ENCODE measurements around the gene TEX11.

TEX11 gene

DNA sequence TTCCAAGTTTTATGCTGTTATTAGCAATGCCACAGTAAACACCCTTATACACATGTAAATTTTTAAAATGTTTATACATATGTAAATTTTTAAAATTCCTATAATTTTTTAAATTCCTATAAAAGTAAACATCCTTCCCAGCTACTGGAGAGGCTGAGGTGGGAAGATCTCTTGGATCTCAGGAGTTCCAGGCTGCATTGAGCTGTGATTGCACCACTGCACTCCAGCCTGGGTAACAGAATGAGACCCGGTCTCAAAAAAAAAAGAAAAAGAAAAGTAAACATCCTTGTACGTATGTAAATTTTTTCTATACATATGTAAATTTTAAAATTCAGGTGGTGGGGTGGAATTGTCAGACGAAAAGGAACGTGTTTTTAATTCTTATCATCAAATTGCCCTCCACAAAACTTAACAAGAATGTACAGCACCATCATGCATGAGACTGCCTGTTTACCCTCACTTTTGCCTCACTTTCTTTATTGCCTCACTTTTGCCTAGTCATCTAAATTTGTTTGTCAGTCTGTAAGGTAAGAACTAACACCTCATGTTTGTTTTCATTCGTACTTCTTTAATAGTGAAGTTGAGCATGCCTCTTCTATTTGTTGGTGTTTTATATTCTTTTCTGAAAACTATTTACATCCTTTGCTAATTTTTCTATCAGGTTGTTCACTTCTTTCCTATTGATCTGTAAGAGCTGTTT, 14.4 kb upstream of the TEX11 start:
- Histone ChIP-seq H3K27ac (ENCODE audit: extremely low read depth, low read depth, low read length) (no peak overlapping the region), H3K9me3 (ENCODE audit: control insufficient read depth, insufficient read depth, low read depth, low read length) (no peaks in the 10 kb centered on the region), H3K4me3 (ENCODE audit: low read depth, low read length) (no peak overlapping the region), H3K4me1 (ENCODE audit: control insufficient read depth, insufficient read depth, low read length) (no peaks in the 10 kb centered on the region), H3K36me3 (ENCODE audit: control insufficient read depth in 2 of 2, insufficient read depth in 1 of 2, low read length in 2 of 2) (no peaks in the 10 kb centered on the region)
- ChIA-PET CTCF (interaction anchor here (0.6 kb wide), 1 partner anchor 183 kb away, joined by 3 read pairs; no protein-coding TSS in a partner anchor), POLR2A (no interaction called here)
- TF ChIP-seq ZNF350 (tag by site-specific recombination; IDR thresholded peaks at IDR 0.05) = no peak
- no peak for TF ChIP-seq ZNF324 (tag by site-specific recombination; IDR thresholded peaks at IDR 0.05)
- no peak for TF ChIP-seq ZNF548 (tag by site-specific recombination; IDR thresholded peaks at IDR 0.05)
- TF ChIP-seq KLF9 (tag by site-specific recombination; IDR thresholded peaks at IDR 0.05; ENCODE audit: low read depth) = no peak
- TF ChIP-seq, protein P1, sequence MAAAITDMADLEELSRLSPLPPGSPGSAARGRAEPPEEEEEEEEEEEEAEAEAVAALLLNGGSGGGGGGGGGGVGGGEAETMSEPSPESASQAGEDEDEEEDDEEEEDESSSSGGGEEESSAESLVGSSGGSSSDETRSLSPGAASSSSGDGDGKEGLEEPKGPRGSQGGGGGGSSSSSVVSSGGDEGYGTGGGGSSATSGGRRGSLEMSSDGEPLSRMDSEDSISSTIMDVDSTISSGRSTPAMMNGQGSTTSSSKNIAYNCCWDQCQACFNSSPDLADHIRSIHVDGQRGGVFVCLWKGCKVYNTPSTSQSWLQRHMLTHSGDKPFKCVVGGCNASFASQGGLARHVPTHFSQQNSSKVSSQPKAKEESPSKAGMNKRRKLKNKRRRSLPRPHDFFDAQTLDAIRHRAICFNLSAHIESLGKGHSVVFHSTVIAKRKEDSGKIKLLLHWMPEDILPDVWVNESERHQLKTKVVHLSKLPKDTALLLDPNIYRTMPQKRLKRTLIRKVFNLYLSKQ (tag by site-specific recombination; IDR thresholded peaks at IDR 0.05; ENCODE audit: borderline replicate concordance) = no peak
- TF ChIP-seq EGR2 (tag by site-specific recombination; IDR thresholded peaks at IDR 0.05; ENCODE audit: low read depth) = no peak
- TF ChIP-seq GFI1B (tag by site-specific recombination; IDR thresholded peaks at IDR 0.05) = no peak
- TF ChIP-seq HOXC10 (CRISPR knock-in tag; IDR thresholded peaks at IDR 0.05) = no peak
- TF ChIP-seq GLIS1 (tag by site-specific recombination; IDR thresholded peaks at IDR 0.05) = no peak
- no peak for TF ChIP-seq ZNF623 (tag by site-specific recombination; IDR thresholded peaks at IDR 0.05)
- TF ChIP-seq ZNF48 (tag by site-specific recombination; IDR thresholded peaks at IDR 0.05) = no peak
- TF ChIP-seq, protein P2, sequence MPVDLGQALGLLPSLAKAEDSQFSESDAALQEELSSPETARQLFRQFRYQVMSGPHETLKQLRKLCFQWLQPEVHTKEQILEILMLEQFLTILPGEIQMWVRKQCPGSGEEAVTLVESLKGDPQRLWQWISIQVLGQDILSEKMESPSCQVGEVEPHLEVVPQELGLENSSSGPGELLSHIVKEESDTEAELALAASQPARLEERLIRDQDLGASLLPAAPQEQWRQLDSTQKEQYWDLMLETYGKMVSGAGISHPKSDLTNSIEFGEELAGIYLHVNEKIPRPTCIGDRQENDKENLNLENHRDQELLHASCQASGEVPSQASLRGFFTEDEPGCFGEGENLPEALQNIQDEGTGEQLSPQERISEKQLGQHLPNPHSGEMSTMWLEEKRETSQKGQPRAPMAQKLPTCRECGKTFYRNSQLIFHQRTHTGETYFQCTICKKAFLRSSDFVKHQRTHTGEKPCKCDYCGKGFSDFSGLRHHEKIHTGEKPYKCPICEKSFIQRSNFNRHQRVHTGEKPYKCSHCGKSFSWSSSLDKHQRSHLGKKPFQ (tag by site-specific recombination; IDR thresholded peaks at IDR 0.05) = no peak
- no peak for TF ChIP-seq ZNF585B (tag by site-specific recombination; IDR thresholded peaks at IDR 0.05)
- no peak for TF ChIP-seq ZNF843 (tag by site-specific recombination; IDR thresholded peaks at IDR 0.05)
- TF ChIP-seq SP2 (tag by site-specific recombination; IDR thresholded peaks at IDR 0.05) = no peak
- TF ChIP-seq ZIC2 (tag by site-specific recombination; IDR thresholded peaks at IDR 0.05) = no peak
- TF ChIP-seq, protein P3, sequence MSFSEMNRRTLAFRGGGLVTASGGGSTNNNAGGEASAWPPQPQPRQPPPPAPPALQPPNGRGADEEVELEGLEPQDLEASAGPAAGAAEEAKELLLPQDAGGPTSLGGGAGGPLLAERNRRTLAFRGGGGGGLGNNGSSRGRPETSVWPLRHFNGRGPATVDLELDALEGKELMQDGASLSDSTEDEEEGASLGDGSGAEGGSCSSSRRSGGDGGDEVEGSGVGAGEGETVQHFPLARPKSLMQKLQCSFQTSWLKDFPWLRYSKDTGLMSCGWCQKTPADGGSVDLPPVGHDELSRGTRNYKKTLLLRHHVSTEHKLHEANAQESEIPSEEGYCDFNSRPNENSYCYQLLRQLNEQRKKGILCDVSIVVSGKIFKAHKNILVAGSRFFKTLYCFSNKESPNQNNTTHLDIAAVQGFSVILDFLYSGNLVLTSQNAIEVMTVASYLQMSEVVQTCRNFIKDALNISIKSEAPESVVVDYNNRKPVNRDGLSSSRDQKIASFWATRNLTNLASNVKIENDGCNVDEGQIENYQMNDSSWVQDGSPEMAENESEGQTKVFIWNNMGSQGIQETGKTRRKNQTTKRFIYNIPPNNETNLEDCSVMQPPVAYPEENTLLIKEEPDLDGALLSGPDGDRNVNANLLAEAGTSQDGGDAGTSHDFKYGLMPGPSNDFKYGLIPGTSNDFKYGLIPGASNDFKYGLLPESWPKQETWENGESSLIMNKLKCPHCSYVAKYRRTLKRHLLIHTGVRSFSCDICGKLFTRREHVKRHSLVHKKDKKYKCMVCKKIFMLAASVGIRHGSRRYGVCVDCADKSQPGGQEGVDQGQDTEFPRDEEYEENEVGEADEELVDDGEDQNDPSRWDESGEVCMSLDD (tag by site-specific recombination; IDR thresholded peaks at IDR 0.05) = no peak
- TF ChIP-seq ZNF416 (tag by site-specific recombination; IDR thresholded peaks at IDR 0.05) = no peak
- TF ChIP-seq, protein P4, sequence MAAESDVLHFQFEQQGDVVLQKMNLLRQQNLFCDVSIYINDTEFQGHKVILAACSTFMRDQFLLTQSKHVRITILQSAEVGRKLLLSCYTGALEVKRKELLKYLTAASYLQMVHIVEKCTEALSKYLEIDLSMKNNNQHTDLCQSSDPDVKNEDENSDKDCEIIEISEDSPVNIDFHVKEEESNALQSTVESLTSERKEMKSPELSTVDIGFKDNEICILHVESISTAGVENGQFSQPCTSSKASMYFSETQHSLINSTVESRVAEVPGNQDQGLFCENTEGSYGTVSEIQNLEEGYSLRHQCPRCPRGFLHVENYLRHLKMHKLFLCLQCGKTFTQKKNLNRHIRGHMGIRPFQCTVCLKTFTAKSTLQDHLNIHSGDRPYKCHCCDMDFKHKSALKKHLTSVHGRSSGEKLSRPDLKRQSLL (tag by site-specific recombination; IDR thresholded peaks at IDR 0.05) = no peak
